ENCODE measurements around the gene TSPAN11.

Gene TSPAN11

DNA sequence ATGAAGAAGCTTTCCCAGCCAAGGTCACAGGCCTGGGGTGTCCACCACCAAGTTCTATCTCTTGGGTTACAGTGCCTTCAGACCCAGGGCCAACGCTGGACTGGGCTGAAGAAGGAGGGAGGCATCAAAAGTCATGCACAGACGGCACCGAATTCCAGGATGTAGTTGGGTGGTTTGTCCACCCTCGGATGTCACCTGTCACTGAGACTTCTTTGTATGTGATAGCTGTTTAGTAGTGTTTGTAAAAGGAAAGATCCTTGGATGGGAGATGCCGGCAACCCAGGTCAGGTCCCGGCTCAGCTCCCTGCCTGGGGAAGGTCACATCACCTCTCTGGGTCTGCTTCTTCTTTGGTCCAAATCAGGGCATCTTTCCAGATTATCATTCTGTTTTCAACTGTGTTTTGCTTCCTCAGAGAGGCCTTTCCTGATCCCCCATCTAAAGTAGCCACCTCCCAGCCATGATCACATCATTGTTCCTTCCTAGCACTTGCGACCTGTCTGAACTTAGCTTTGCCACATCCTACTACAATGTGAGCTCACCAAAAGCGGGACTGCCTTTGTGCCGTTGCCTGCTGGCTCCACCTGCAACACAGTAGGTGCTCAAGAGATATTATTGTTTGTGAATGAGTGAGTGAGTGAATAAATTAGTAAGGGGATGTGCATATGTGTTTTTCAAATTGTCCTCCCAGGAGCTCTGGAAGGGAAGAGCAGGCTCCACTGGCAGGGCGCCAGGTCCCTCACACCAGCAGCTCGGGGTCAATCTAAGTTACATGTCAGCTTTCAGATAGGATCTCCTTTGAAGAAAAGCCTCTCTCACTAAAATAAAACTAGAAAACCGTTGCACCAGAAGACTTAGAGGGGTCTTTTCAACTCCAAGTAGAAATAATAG is 2.1 kb downstream of the TSPAN11 start:
- WGBS (ENCODE audit: insufficient coverage), result 87% methylated on average over 10 of the region's 12 CpGs

GRCh38 chr12:30930238-30930637 is 3.7 kb downstream of the TSPAN11 start:
- DNase-seq, result no peak
- CTCF ChIA-PET, result interaction anchor here (1.4 kb wide), 1 partner anchor 9 kb away, joined by 3 read pairs; no protein-coding TSS in a partner anchor
- Histone ChIP-seq H3K36me3 (ENCODE audit: control insufficient read depth in 4 of 4, insufficient read depth in 4 of 4, low read length in 3 of 4) (no peaks in the 10 kb centered on the region), H3K27ac (ENCODE audit: insufficient read depth in 1 of 2, low read depth in 1 of 2, low read length in 2 of 2, poor library complexity in 1 of 2, severe bottlenecking in 2 of 2) (no peak overlapping the region), H3K27me3 (replicated peaks in 2 of 5; ENCODE audit: control insufficient read depth in 4 of 5, insufficient read depth in 5 of 5, low read length in 4 of 5) (peaks cover 0 to 45% (median 25%) of the 10 kb centered on the region in 5 experiments), H3K4me3 (ENCODE audit: control insufficient read depth in 1 of 7, extremely low read depth in 1 of 7, insufficient read depth in 4 of 7, low read depth in 2 of 7, low read length in 6 of 7) (no peak overlapping the region), H3K4me1 (ENCODE audit: control extremely low read depth in 1 of 4, control insufficient read depth in 4 of 4, insufficient read depth in 4 of 4, low read length in 3 of 4) (peaks cover 0 to 10% (median 9%) of the 10 kb centered on the region in 4 experiments), H3K9me3 (ENCODE audit: control extremely low read depth in 1 of 5, control insufficient read depth in 4 of 5, insufficient read depth in 2 of 5, low read depth in 1 of 5, low read length in 4 of 5) (peaks cover 0 to 5% (median 0%) of the 10 kb centered on the region in 5 experiments)
- POLR2A ChIA-PET, result no interaction called here
- WGBS (ENCODE audit: insufficient coverage), result 85% methylated on average over 7 of the region's 7 CpGs

More for the DNA sequence above, 2.1 kb downstream of the TSPAN11 start:
- H3K4me3 ChIP-seq (ENCODE audit: control insufficient read depth in 1 of 7, extremely low read depth in 1 of 7, insufficient read depth in 4 of 7, low read depth in 2 of 7, low read length in 6 of 7), result no peak overlapping the region
- POLR2A ChIA-PET, result no interaction called here
- no peak overlapping the region for H3K27ac ChIP-seq (ENCODE audit: insufficient read depth in 1 of 2, low read depth in 1 of 2, low read length in 2 of 2, poor library complexity in 1 of 2, severe bottlenecking in 2 of 2)
- CTCF ChIA-PET, result no interaction called here
- peaks cover 0 to 10% (median 9%) of the 10 kb centered on the region in 4 experiments for H3K4me1 ChIP-seq (ENCODE audit: control extremely low read depth in 1 of 4, control insufficient read depth in 4 of 4, insufficient read depth in 4 of 4, low read length in 3 of 4)
- DNase-seq, result no peak
- peaks cover 0 to 56% (median 31%) of the 10 kb centered on the region in 5 experiments for H3K27me3 ChIP-seq (replicated peaks in 2 of 5; ENCODE audit: control insufficient read depth in 4 of 5, insufficient read depth in 5 of 5, low read length in 4 of 5)
- no peaks in the 10 kb centered on the region for H3K36me3 ChIP-seq (ENCODE audit: control insufficient read depth in 4 of 4, insufficient read depth in 4 of 4, low read length in 3 of 4)
- peaks cover 0 to under 1% (median 0%) of the 10 kb centered on the region in 5 experiments for H3K9me3 ChIP-seq (ENCODE audit: control extremely low read depth in 1 of 5, control insufficient read depth in 4 of 5, insufficient read depth in 2 of 5, low read depth in 1 of 5, low read length in 4 of 5)

DNA sequence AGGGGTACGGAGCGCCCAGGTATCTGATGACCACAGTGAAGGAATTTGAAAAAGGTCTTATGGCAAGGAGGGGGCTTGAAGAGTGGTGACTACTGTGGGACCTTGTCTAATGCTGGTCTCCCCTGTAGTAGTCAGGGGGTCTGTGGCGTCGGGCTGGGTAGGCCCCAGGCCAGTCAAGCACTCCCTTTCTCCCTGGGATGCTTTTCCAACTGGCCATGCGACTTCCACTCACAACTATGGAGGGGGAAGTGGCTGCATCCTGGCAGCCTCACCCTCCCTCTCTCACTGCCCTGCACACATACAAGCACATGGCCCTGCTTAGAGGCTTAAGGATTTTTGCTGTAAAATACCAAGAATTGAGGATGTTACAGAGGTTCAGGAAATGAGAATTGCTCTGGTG is 4.1 kb downstream of the TSPAN11 start:
- Histone ChIP-seq H3K36me3 (ENCODE audit: control insufficient read depth in 4 of 4, insufficient read depth in 4 of 4, low read length in 3 of 4) (no peaks in the 10 kb centered on the region), H3K4me1 (ENCODE audit: control extremely low read depth in 1 of 4, control insufficient read depth in 4 of 4, insufficient read depth in 4 of 4, low read length in 3 of 4) (peaks cover 0 to 10% (median 9%) of the 10 kb centered on the region in 4 experiments), H3K9me3 (ENCODE audit: control extremely low read depth in 1 of 5, control insufficient read depth in 4 of 5, insufficient read depth in 2 of 5, low read depth in 1 of 5, low read length in 4 of 5) (peaks cover 0 to 5% (median 0%) of the 10 kb centered on the region in 5 experiments), H3K27ac (ENCODE audit: insufficient read depth in 1 of 2, low read depth in 1 of 2, low read length in 2 of 2, poor library complexity in 1 of 2, severe bottlenecking in 2 of 2) (no peak overlapping the region), H3K4me3 (ENCODE audit: control insufficient read depth in 1 of 7, extremely low read depth in 1 of 7, insufficient read depth in 4 of 7, low read depth in 2 of 7, low read length in 6 of 7) (no peak overlapping the region), H3K27me3 (replicated peaks in 2 of 5; ENCODE audit: control insufficient read depth in 4 of 5, insufficient read depth in 5 of 5, low read length in 4 of 5) (peaks cover 0 to 41% (median 22%) of the 10 kb centered on the region in 5 experiments)
- ChIA-PET POLR2A (no interaction called here), CTCF (interaction anchor here (1.4 kb wide), 1 partner anchor 9 kb away, joined by 3 read pairs; no protein-coding TSS in a partner anchor)
- no peak for DNase-seq
- WGBS (ENCODE audit: insufficient coverage), result 88% methylated on average over 3 of the region's 5 CpGs

DNA sequence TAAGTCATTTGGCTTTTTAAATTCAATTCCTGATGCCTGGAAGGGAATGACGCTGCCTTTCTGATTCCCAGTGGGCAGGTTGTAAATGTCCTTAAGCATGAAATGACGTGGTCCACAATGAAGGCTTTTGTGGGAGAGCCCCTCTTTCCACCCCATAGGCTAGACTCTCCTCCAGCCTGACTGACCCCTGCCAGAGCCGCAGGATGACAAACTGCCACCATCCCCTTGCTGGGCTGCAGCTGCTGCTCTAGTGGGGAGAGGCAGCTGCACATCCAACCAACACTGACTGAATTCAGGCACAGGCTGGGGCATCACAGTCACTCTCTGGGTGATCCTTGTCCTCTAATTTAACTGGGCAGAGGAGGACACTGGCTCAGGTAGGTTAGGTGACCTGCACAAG is 6.3 kb downstream of the TSPAN11 start:
- Histone ChIP-seq H3K4me3 (ENCODE audit: control insufficient read depth in 1 of 7, extremely low read depth in 1 of 7, insufficient read depth in 4 of 7, low read depth in 2 of 7, low read length in 6 of 7) (no peak overlapping the region), H3K27ac (ENCODE audit: insufficient read depth in 1 of 2, low read depth in 1 of 2, low read length in 2 of 2, poor library complexity in 1 of 2, severe bottlenecking in 2 of 2) (no peak overlapping the region), H3K9me3 (ENCODE audit: control extremely low read depth in 1 of 5, control insufficient read depth in 4 of 5, insufficient read depth in 2 of 5, low read depth in 1 of 5, low read length in 4 of 5) (peaks cover 0 to 5% (median 0%) of the 10 kb centered on the region in 5 experiments), H3K4me1 (ENCODE audit: control extremely low read depth in 1 of 4, control insufficient read depth in 4 of 4, insufficient read depth in 4 of 4, low read length in 3 of 4) (no peaks in the 10 kb centered on the region), H3K36me3 (ENCODE audit: control insufficient read depth in 4 of 4, insufficient read depth in 4 of 4, low read length in 3 of 4) (no peaks in the 10 kb centered on the region), H3K27me3 (replicated peaks in 2 of 5; ENCODE audit: control insufficient read depth in 4 of 5, insufficient read depth in 5 of 5, low read length in 4 of 5) (peaks cover 0 to 22% (median 11%) of the 10 kb centered on the region in 5 experiments)
- DNase-seq, result no peak
- ChIA-PET POLR2A (no interaction called here), CTCF (no interaction called here)
- 92% methylated on average over 3 of the region's 3 CpGs for WGBS (ENCODE audit: insufficient coverage)

GRCh38 chr12:30934811-30935210 is 8.3 kb downstream of the TSPAN11 start:
- H3K36me3 ChIP-seq (ENCODE audit: control insufficient read depth in 4 of 4, insufficient read depth in 4 of 4, low read length in 3 of 4), result no peaks in the 10 kb centered on the region
- DNase-seq, result no peak
- no peaks in the 10 kb centered on the region for H3K4me1 ChIP-seq (ENCODE audit: control extremely low read depth in 1 of 4, control insufficient read depth in 4 of 4, insufficient read depth in 4 of 4, low read length in 3 of 4)
- H3K27ac ChIP-seq (ENCODE audit: insufficient read depth in 1 of 2, low read depth in 1 of 2, low read length in 2 of 2, poor library complexity in 1 of 2, severe bottlenecking in 2 of 2), result no peak overlapping the region
- no peak overlapping the region for H3K4me3 ChIP-seq (ENCODE audit: control insufficient read depth in 1 of 7, extremely low read depth in 1 of 7, insufficient read depth in 4 of 7, low read depth in 2 of 7, low read length in 6 of 7)
- POLR2A ChIA-PET, result no interaction called here
- 100% methylated on average over 2 of the region's 2 CpGs for WGBS (ENCODE audit: insufficient coverage)
- H3K9me3 ChIP-seq (ENCODE audit: control extremely low read depth in 1 of 5, control insufficient read depth in 4 of 5, insufficient read depth in 2 of 5, low read depth in 1 of 5, low read length in 4 of 5), result peaks cover 0 to 5% (median 0%) of the 10 kb centered on the region in 5 experiments
- H3K27me3 ChIP-seq (replicated peaks in 2 of 5; ENCODE audit: control insufficient read depth in 4 of 5, insufficient read depth in 5 of 5, low read length in 4 of 5), result peaks cover 0 to 11% (median 7%) of the 10 kb centered on the region in 5 experiments
- CTCF ChIA-PET, result no interaction called here

- Histone ChIP-seq H3K9me3 (ENCODE audit: control extremely low read depth in 1 of 5, control insufficient read depth in 4 of 5, insufficient read depth in 2 of 5, low read depth in 1 of 5, low read length in 4 of 5) (peaks cover 0 to 5% (median 0%) of the 10 kb centered on the region in 5 experiments), H3K36me3 (ENCODE audit: control insufficient read depth in 4 of 4, insufficient read depth in 4 of 4, low read length in 3 of 4) (no peaks in the 10 kb centered on the region), H3K27me3 (replicated peaks in 2 of 5; ENCODE audit: control insufficient read depth in 4 of 5, insufficient read depth in 5 of 5, low read length in 4 of 5) (peaks cover 0 to 7% (median 3%) of the 10 kb centered on the region in 5 experiments), H3K4me3 (ENCODE audit: control insufficient read depth in 1 of 7, extremely low read depth in 1 of 7, insufficient read depth in 4 of 7, low read depth in 2 of 7, low read length in 6 of 7) (no peak overlapping the region), H3K4me1 (ENCODE audit: control extremely low read depth in 1 of 4, control insufficient read depth in 4 of 4, insufficient read depth in 4 of 4, low read length in 3 of 4) (no peaks in the 10 kb centered on the region), H3K27ac (ENCODE audit: insufficient read depth in 1 of 2, low read depth in 1 of 2, low read length in 2 of 2, poor library complexity in 1 of 2, severe bottlenecking in 2 of 2) (no peak overlapping the region)
- CTCF ChIA-PET, result no interaction called here
- POLR2A ChIA-PET, result no interaction called here
- no peak for DNase-seq
- no CpG with 5 or more reads among the region's 2 CpGs for WGBS (ENCODE audit: insufficient coverage)
These were observed 9.5 kb downstream of the TSPAN11 start for GRCh38 chr12:30936036-30936435.

DNA sequence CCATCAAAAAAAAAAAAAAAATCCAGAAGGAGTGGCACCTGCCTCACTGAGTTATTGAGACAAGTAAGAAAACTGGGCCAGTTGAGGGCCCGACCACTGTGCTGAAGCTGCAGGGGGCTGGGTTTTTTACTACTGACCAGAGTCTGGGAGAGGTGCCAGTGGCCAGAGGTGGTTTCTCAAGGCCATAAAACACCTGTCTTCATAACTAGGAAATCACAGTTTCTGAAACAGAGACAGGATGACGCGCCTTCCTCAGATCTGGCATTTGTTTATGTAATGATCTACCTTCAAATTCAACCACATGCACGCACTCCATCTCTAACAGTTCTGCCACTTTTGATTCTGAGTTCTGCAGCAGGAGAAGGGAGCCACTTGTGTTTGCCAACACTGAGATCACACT is 12.7 kb downstream of the TSPAN11 start:
- Histone ChIP-seq H3K27me3 (replicated peaks in 2 of 5; ENCODE audit: control insufficient read depth in 4 of 5, insufficient read depth in 5 of 5, low read length in 4 of 5) (peaks cover 0 to 5% (median 3%) of the 10 kb centered on the region in 5 experiments), H3K4me1 (ENCODE audit: control extremely low read depth in 1 of 4, control insufficient read depth in 4 of 4, insufficient read depth in 4 of 4, low read length in 3 of 4) (no peaks in the 10 kb centered on the region)
- POLR2A ChIA-PET, result no interaction called here

More for the DNA sequence above, 12.7 kb downstream of the TSPAN11 start:
- CTCF ChIA-PET, result no interaction called here
- H3K9me3 ChIP-seq (ENCODE audit: control extremely low read depth in 1 of 5, control insufficient read depth in 4 of 5, insufficient read depth in 2 of 5, low read depth in 1 of 5, low read length in 4 of 5), result peaks cover 0 to 2% (median 0%) of the 10 kb centered on the region in 5 experiments
- H3K4me3 ChIP-seq (ENCODE audit: control insufficient read depth in 1 of 7, extremely low read depth in 1 of 7, insufficient read depth in 4 of 7, low read depth in 2 of 7, low read length in 6 of 7), result no peak overlapping the region
- no peak overlapping the region for H3K27ac ChIP-seq (ENCODE audit: insufficient read depth in 1 of 2, low read depth in 1 of 2, low read length in 2 of 2, poor library complexity in 1 of 2, severe bottlenecking in 2 of 2)
- DNase-seq, result no peak
- 100% methylated on average over 3 of the region's 4 CpGs for WGBS (ENCODE audit: insufficient coverage)
- no peaks in the 10 kb centered on the region for H3K36me3 ChIP-seq (ENCODE audit: control insufficient read depth in 4 of 4, insufficient read depth in 4 of 4, low read length in 3 of 4)
